Measurements from ENCODE around the gene PHC3. TPM values are rescaled to one million over a fixed set of nuclear protein-coding genes. Genes with fewer than 3 reads are reported as not detected.

The PHC3 gene
- total RNA-seq, 1 donor from 2014 or later = 32.9 TPM

GRCh38 chr3:170162052-170162451 lies 19.5 kb downstream of the PHC3 start:
- H3K4me3 ChIP-seq (ENCODE audit: low read length in 3 of 3) = no peak overlapping the region
- H3K27me3 ChIP-seq (ENCODE audit: control insufficient read depth in 3 of 3, insufficient read depth in 3 of 3, low read length in 3 of 3) = no peaks in the 10 kb centered on the region
- no peak overlapping the region for H3K27ac ChIP-seq (ENCODE audit: low read depth, low read length)
- H3K9ac ChIP-seq (ENCODE audit: low read depth in 1 of 3, low read length in 3 of 3) = no peak overlapping the region
- peaks cover 5 to 13% (median 8%) of the 10 kb centered on the region in 3 donors for H3K36me3 ChIP-seq (ENCODE audit: control insufficient read depth in 3 of 3, insufficient read depth in 3 of 3, low read length in 3 of 3)
- H3K4me1 ChIP-seq (ENCODE audit: control insufficient read depth in 3 of 3, insufficient read depth in 3 of 3, low read length in 3 of 3) = peaks cover 3 to 5% (median 4%) of the 10 kb centered on the region in 3 donors
- H3K9me3 ChIP-seq (ENCODE audit: control insufficient read depth in 3 of 3, low read length in 3 of 3) = no peaks in the 10 kb centered on the region

DNA sequence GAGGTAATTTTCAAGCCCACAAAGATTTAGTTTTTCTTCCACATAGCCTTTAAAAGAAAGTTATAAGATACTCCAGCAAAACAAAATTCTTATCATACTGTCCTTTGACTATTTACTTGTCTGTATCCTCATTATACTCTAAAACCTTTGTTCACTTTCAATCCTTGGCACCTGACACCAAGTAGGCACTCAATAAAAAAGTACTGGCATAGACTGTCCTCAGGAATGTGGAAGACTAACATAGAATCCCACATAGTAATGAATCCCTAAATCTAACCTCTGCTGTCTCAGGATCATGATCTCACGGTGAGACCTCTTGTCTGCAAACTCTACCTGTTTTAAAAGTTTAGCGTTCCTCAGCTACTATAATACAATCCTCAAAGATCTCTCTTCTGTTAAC lies 21.6 kb downstream of the PHC3 start:
- no peak overlapping the region for H3K9ac ChIP-seq (ENCODE audit: low read depth in 1 of 3, low read length in 3 of 3)
- H3K4me3 ChIP-seq (ENCODE audit: low read length in 3 of 3) = no peak overlapping the region
- H3K9me3 ChIP-seq (ENCODE audit: control insufficient read depth in 3 of 3, low read length in 3 of 3) = no peaks in the 10 kb centered on the region
- H3K27ac ChIP-seq (ENCODE audit: low read depth, low read length) = no peak overlapping the region
- peaks cover 3 to 6% (median 3%) of the 10 kb centered on the region in 3 donors for H3K4me1 ChIP-seq (ENCODE audit: control insufficient read depth in 3 of 3, insufficient read depth in 3 of 3, low read length in 3 of 3)
- H3K27me3 ChIP-seq (ENCODE audit: control insufficient read depth in 3 of 3, insufficient read depth in 3 of 3, low read length in 3 of 3) = no peaks in the 10 kb centered on the region
- peaks cover 5 to 9% (median 8%) of the 10 kb centered on the region in 3 donors for H3K36me3 ChIP-seq (ENCODE audit: control insufficient read depth in 3 of 3, insufficient read depth in 3 of 3, low read length in 3 of 3)

- Histone ChIP-seq H3K36me3 (ENCODE audit: control insufficient read depth in 3 of 3, insufficient read depth in 3 of 3, low read length in 3 of 3) (peaks cover 5 to 9% (median 8%) of the 10 kb centered on the region in 3 donors), H3K9ac (ENCODE audit: low read depth in 1 of 3, low read length in 3 of 3) (no peak overlapping the region), H3K27me3 (ENCODE audit: control insufficient read depth in 3 of 3, insufficient read depth in 3 of 3, low read length in 3 of 3) (no peaks in the 10 kb centered on the region), H3K4me3 (ENCODE audit: low read length in 3 of 3) (no peak overlapping the region), H3K9me3 (ENCODE audit: control insufficient read depth in 3 of 3, low read length in 3 of 3) (no peaks in the 10 kb centered on the region), H3K4me1 (ENCODE audit: control insufficient read depth in 3 of 3, insufficient read depth in 3 of 3, low read length in 3 of 3) (peaks cover 0 to 8% (median 0%) of the 10 kb centered on the region in 3 donors), H3K27ac (ENCODE audit: low read depth, low read length) (no peak overlapping the region)
Observed at GRCh38 chr3:170159459-170159858, 22.1 kb downstream of the PHC3 start.

- Histone ChIP-seq H3K9ac (ENCODE audit: low read depth in 1 of 3, low read length in 3 of 3) (no peak overlapping the region), H3K4me1 (ENCODE audit: control insufficient read depth in 3 of 3, insufficient read depth in 3 of 3, low read length in 3 of 3) (peaks cover 0 to 8% (median 0%) of the 10 kb centered on the region in 3 donors), H3K9me3 (ENCODE audit: control insufficient read depth in 3 of 3, low read length in 3 of 3) (no peaks in the 10 kb centered on the region)
Observed at GRCh38 chr3:170155604-170156003, 25.9 kb downstream of the PHC3 start.

DNA sequence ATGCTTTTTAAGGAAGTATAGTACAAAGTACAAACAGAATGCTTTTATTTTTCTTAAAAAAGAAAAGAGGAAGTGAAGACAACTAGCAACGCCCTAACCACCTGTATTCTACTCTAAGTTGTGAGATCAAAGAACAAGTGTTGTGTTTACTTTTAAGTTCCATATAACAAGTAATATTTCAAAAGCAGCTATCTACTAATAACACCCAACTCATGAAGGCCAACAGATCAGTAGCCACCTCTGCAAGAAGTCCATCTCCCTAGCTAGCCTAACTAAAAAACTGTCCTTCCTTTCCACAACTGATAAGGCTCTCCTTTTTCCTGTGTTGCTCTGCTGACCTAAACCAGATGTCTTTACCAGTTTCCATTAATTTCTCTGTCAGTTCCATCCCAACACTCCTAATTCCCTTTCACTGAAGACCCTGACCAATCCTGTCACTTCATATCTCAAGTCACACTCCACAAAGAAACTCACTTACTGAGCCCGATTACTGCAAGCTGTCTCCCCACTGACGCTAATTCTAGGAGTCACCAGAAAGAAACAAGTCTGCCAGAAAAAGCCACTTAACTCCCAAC lies 26.9 kb downstream of the PHC3 start:
- no peaks in the 10 kb centered on the region for H3K27me3 ChIP-seq (ENCODE audit: control insufficient read depth in 3 of 3, insufficient read depth in 3 of 3, low read length in 3 of 3)
- H3K27ac ChIP-seq (ENCODE audit: low read depth, low read length) = no peak overlapping the region
- no peaks in the 10 kb centered on the region for H3K36me3 ChIP-seq (ENCODE audit: control insufficient read depth in 3 of 3, insufficient read depth in 3 of 3, low read length in 3 of 3)
- peak overlapping the region in 1 of 3 donors; percentile 12 for H3K9ac ChIP-seq (ENCODE audit: low read depth in 1 of 3, low read length in 3 of 3)
- peak overlapping the region in 1 of 3 donors; percentile 19 for H3K4me3 ChIP-seq (ENCODE audit: low read length in 3 of 3)
- H3K9me3 ChIP-seq (ENCODE audit: control insufficient read depth in 3 of 3, low read length in 3 of 3) = no peaks in the 10 kb centered on the region
- peaks cover 0 to 8% (median 0%) of the 10 kb centered on the region in 3 donors for H3K4me1 ChIP-seq (ENCODE audit: control insufficient read depth in 3 of 3, insufficient read depth in 3 of 3, low read length in 3 of 3)

More at GRCh38 chr3:170155604-170156003, 25.9 kb downstream of the PHC3 start:
- Histone ChIP-seq H3K4me3 (ENCODE audit: low read length in 3 of 3) (no peak overlapping the region), H3K36me3 (ENCODE audit: control insufficient read depth in 3 of 3, insufficient read depth in 3 of 3, low read length in 3 of 3) (peaks cover 0 to 2% (median 0%) of the 10 kb centered on the region in 3 donors), H3K27ac (ENCODE audit: low read depth, low read length) (no peak overlapping the region), H3K27me3 (ENCODE audit: control insufficient read depth in 3 of 3, insufficient read depth in 3 of 3, low read length in 3 of 3) (no peaks in the 10 kb centered on the region)

DNA sequence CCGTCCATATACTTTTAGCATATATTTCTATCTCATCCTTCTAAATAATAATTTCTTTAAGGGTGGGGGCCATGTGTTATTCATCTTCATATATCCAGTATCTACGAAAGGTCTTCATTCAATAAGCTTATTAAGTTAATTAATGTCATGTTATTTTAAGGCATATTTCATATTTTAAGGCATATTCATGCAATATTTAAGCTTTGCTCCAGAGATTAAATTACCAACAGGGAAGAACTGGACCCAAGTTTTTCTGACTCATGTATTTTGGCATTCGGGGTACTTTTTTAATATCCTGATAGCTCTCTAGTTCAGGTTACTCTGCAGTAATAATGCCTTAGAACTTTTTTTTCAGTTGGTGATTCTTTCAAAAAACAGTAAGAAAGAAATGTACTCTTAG lies 27.4 kb downstream of the PHC3 start:
- H3K9me3 ChIP-seq (ENCODE audit: control insufficient read depth in 3 of 3, low read length in 3 of 3) = no peaks in the 10 kb centered on the region
- no peaks in the 10 kb centered on the region for H3K27me3 ChIP-seq (ENCODE audit: control insufficient read depth in 3 of 3, insufficient read depth in 3 of 3, low read length in 3 of 3)
- no peak overlapping the region for H3K4me3 ChIP-seq (ENCODE audit: low read length in 3 of 3)
- H3K4me1 ChIP-seq (ENCODE audit: control insufficient read depth in 3 of 3, insufficient read depth in 3 of 3, low read length in 3 of 3) = peaks cover 0 to 8% (median 0%) of the 10 kb centered on the region in 3 donors
- H3K27ac ChIP-seq (ENCODE audit: low read depth, low read length) = no peak overlapping the region
- no peak overlapping the region for H3K9ac ChIP-seq (ENCODE audit: low read depth in 1 of 3, low read length in 3 of 3)
- H3K36me3 ChIP-seq (ENCODE audit: control insufficient read depth in 3 of 3, insufficient read depth in 3 of 3, low read length in 3 of 3) = no peaks in the 10 kb centered on the region

DNA sequence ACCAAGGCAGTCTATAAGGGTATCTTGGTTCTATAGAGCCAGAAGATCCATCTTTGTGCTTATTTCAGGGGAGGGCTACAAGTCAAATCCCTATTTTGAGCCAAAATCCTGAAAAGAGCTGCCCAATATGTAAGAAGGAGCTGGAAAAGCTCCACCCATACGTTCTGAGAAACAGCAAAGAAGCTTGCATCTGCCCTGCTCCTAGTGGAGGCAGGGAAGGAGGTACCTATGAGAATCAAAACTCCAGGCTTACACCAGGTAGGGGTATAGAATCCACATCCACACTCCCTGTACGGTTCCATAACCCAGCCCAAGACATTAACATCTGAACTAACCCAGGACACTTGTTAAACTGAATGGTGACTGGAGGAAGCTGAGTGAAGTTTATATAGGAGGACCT lies 30.0 kb downstream of the PHC3 start:
- Histone ChIP-seq H3K36me3 (ENCODE audit: control insufficient read depth in 3 of 3, insufficient read depth in 3 of 3, low read length in 3 of 3) (no peaks in the 10 kb centered on the region), H3K9me3 (ENCODE audit: control insufficient read depth in 3 of 3, low read length in 3 of 3) (no peaks in the 10 kb centered on the region), H3K9ac (ENCODE audit: low read depth in 1 of 3, low read length in 3 of 3) (no peak overlapping the region), H3K4me1 (ENCODE audit: control insufficient read depth in 3 of 3, insufficient read depth in 3 of 3, low read length in 3 of 3) (peaks cover 0 to 8% (median 0%) of the 10 kb centered on the region in 3 donors), H3K27ac (ENCODE audit: low read depth, low read length) (no peak overlapping the region), H3K4me3 (ENCODE audit: low read length in 3 of 3) (no peak overlapping the region), H3K27me3 (ENCODE audit: control insufficient read depth in 3 of 3, insufficient read depth in 3 of 3, low read length in 3 of 3) (no peaks in the 10 kb centered on the region)

DNA sequence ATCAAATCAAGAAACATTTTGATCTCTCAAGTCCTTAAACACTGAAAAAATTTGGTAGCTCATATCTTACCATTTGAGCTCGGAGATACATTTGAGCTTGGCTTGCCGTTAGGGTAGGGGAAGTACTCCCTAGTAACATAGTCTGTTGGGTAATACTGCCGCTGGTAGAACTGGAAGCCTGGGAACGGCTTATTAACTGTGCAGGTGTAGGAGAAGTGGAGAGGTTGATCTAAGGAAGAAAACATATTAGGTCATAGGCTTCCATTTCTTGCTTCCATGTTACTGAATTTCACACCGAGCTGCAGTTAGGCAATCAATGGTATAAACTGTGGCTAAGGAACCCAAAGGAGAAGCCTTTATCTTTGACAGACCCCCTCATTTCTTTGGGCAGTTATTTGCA lies 32.5 kb downstream of the PHC3 start:
- Histone ChIP-seq H3K27ac (ENCODE audit: low read depth, low read length) (no peak overlapping the region), H3K36me3 (ENCODE audit: control insufficient read depth in 3 of 3, insufficient read depth in 3 of 3, low read length in 3 of 3) (peaks cover 0 to 12% (median 0%) of the 10 kb centered on the region in 3 donors), H3K27me3 (ENCODE audit: control insufficient read depth in 3 of 3, insufficient read depth in 3 of 3, low read length in 3 of 3) (no peaks in the 10 kb centered on the region), H3K4me1 (ENCODE audit: control insufficient read depth in 3 of 3, insufficient read depth in 3 of 3, low read length in 3 of 3) (peaks cover 0 to 2% (median 0%) of the 10 kb centered on the region in 3 donors), H3K4me3 (ENCODE audit: low read length in 3 of 3) (no peak overlapping the region), H3K9me3 (ENCODE audit: control insufficient read depth in 3 of 3, low read length in 3 of 3) (no peaks in the 10 kb centered on the region), H3K9ac (ENCODE audit: low read depth in 1 of 3, low read length in 3 of 3) (no peak overlapping the region)

GRCh38 chr3:170145278-170145677 lies 36.3 kb downstream of the PHC3 start:
- H3K4me3 ChIP-seq (ENCODE audit: low read length in 3 of 3) = no peak overlapping the region
- H3K36me3 ChIP-seq (ENCODE audit: control insufficient read depth in 3 of 3, insufficient read depth in 3 of 3, low read length in 3 of 3) = peaks cover 0 to 14% (median 2%) of the 10 kb centered on the region in 3 donors
- no peak overlapping the region for H3K9ac ChIP-seq (ENCODE audit: low read depth in 1 of 3, low read length in 3 of 3)
- H3K27ac ChIP-seq (ENCODE audit: low read depth, low read length) = no peak overlapping the region
- peaks cover 0 to 2% (median 0%) of the 10 kb centered on the region in 3 donors for H3K4me1 ChIP-seq (ENCODE audit: control insufficient read depth in 3 of 3, insufficient read depth in 3 of 3, low read length in 3 of 3)
- no peaks in the 10 kb centered on the region for H3K27me3 ChIP-seq (ENCODE audit: control insufficient read depth in 3 of 3, insufficient read depth in 3 of 3, low read length in 3 of 3)
- H3K9me3 ChIP-seq (ENCODE audit: control insufficient read depth in 3 of 3, low read length in 3 of 3) = no peaks in the 10 kb centered on the region

- Histone ChIP-seq H3K27me3 (ENCODE audit: control insufficient read depth in 3 of 3, insufficient read depth in 3 of 3, low read length in 3 of 3) (no peaks in the 10 kb centered on the region), H3K36me3 (ENCODE audit: control insufficient read depth in 3 of 3, insufficient read depth in 3 of 3, low read length in 3 of 3) (peaks cover 0 to 14% (median 2%) of the 10 kb centered on the region in 3 donors), H3K9me3 (ENCODE audit: control insufficient read depth in 3 of 3, low read length in 3 of 3) (no peaks in the 10 kb centered on the region), H3K9ac (ENCODE audit: low read depth in 1 of 3, low read length in 3 of 3) (no peak overlapping the region), H3K4me3 (ENCODE audit: low read length in 3 of 3) (no peak overlapping the region), H3K27ac (ENCODE audit: low read depth, low read length) (no peak overlapping the region), H3K4me1 (ENCODE audit: control insufficient read depth in 3 of 3, insufficient read depth in 3 of 3, low read length in 3 of 3) (peaks cover 0 to 2% (median 0%) of the 10 kb centered on the region in 3 donors)
Observed at GRCh38 chr3:170144437-170144843, 37.1 kb downstream of the PHC3 start.
